Measurements from ENCODE around the gene CFAP68.

CFAP68 gene

GRCh38 chr11:111886032-111886431 is 6.7 kb downstream of the CFAP68 start:
- no peak overlapping the region for H3K27ac ChIP-seq
- TF ChIP-seq CTCF (IDR thresholded peaks at IDR 0.05), result no peak
- H2AFZ ChIP-seq, result no peak overlapping the region
- no peak overlapping the region for H3K4me3 ChIP-seq (ENCODE audit: low read depth, low read length)
- H3K9ac ChIP-seq, result no peak overlapping the region
- H3K9me3 ChIP-seq (ENCODE audit: control insufficient read depth, low read length), result no peaks in the 10 kb centered on the region
- H3K36me3 ChIP-seq (ENCODE audit: control insufficient read depth, insufficient read depth, low read length), result no peaks in the 10 kb centered on the region
- H3K4me2 ChIP-seq (ENCODE audit: low read length), result no peak overlapping the region
- no peaks in the 10 kb centered on the region for H3K79me2 ChIP-seq
- no peaks in the 10 kb centered on the region for H3K4me1 ChIP-seq
- H3K27me3 ChIP-seq (ENCODE audit: control insufficient read depth, insufficient read depth, low read length), result no peaks in the 10 kb centered on the region

- Histone ChIP-seq H3K27ac (no peak overlapping the region), H3K4me1 (no peaks in the 10 kb centered on the region), H3K4me2 (ENCODE audit: low read length) (no peak overlapping the region), H3K4me3 (ENCODE audit: low read depth, low read length) (no peak overlapping the region), H2AFZ (no peak overlapping the region), H3K9me3 (ENCODE audit: control insufficient read depth, low read length) (no peaks in the 10 kb centered on the region), H3K9ac (no peak overlapping the region), H3K27me3 (ENCODE audit: control insufficient read depth, insufficient read depth, low read length) (no peaks in the 10 kb centered on the region), H3K79me2 (no peaks in the 10 kb centered on the region), H3K36me3 (ENCODE audit: control insufficient read depth, insufficient read depth, low read length) (no peaks in the 10 kb centered on the region)
- TF ChIP-seq CTCF (IDR thresholded peaks at IDR 0.05), result no peak
Measured at GRCh38 chr11:111886844-111887243, 7.5 kb downstream of the CFAP68 start.

- no peak overlapping the region for H2AFZ ChIP-seq
- no peaks in the 10 kb centered on the region for H3K79me2 ChIP-seq
- H3K9me3 ChIP-seq (ENCODE audit: control insufficient read depth, low read length), result no peaks in the 10 kb centered on the region
- H3K4me1 ChIP-seq, result peaks cover 9% of the 10 kb centered on the region
- no peak overlapping the region for H3K9ac ChIP-seq
- no peak for TF ChIP-seq CTCF (IDR thresholded peaks at IDR 0.05)
- no peak overlapping the region for H3K4me2 ChIP-seq (ENCODE audit: low read length)
- no peaks in the 10 kb centered on the region for H3K27me3 ChIP-seq (ENCODE audit: control insufficient read depth, insufficient read depth, low read length)
- no peak overlapping the region for H3K27ac ChIP-seq
- no peak overlapping the region for H3K4me3 ChIP-seq (ENCODE audit: low read depth, low read length)
- H3K36me3 ChIP-seq (ENCODE audit: control insufficient read depth, insufficient read depth, low read length), result no peaks in the 10 kb centered on the region
Measured at GRCh38 chr11:111905411-111905810, 26.1 kb downstream of the CFAP68 start.

GRCh38 chr11:111906680-111907079 is 27.3 kb downstream of the CFAP68 start:
- peak overlapping the region; percentile 31 for H2AFZ ChIP-seq
- H3K4me3 ChIP-seq (ENCODE audit: low read depth, low read length), result no peak overlapping the region
- H3K27me3 ChIP-seq (ENCODE audit: control insufficient read depth, insufficient read depth, low read length), result no peaks in the 10 kb centered on the region
- no peaks in the 10 kb centered on the region for H3K9me3 ChIP-seq (ENCODE audit: control insufficient read depth, low read length)
- H3K27ac ChIP-seq, result peak overlapping the region; percentile 56
- H3K4me2 ChIP-seq (ENCODE audit: low read length), result peak overlapping the region; percentile 26
- no peaks in the 10 kb centered on the region for H3K36me3 ChIP-seq (ENCODE audit: control insufficient read depth, insufficient read depth, low read length)
- H3K4me1 ChIP-seq, result peaks cover 21% of the 10 kb centered on the region
- H3K79me2 ChIP-seq, result no peaks in the 10 kb centered on the region
- no peak overlapping the region for H3K9ac ChIP-seq
- no peak for TF ChIP-seq CTCF (IDR thresholded peaks at IDR 0.05)

- Histone ChIP-seq H3K4me1 (peaks cover 26% of the 10 kb centered on the region), H3K27me3 (ENCODE audit: control insufficient read depth, insufficient read depth, low read length) (no peaks in the 10 kb centered on the region), H3K4me3 (ENCODE audit: low read depth, low read length) (no peak overlapping the region), H3K9ac (no peak overlapping the region), H2AFZ (peak overlapping the region; percentile 79), H3K27ac (peak overlapping the region; percentile 49), H3K79me2 (no peaks in the 10 kb centered on the region), H3K4me2 (ENCODE audit: low read length) (no peak overlapping the region), H3K36me3 (ENCODE audit: control insufficient read depth, insufficient read depth, low read length) (no peaks in the 10 kb centered on the region), H3K9me3 (ENCODE audit: control insufficient read depth, low read length) (no peaks in the 10 kb centered on the region)
- TF ChIP-seq CTCF (IDR thresholded peaks at IDR 0.05), result no peak
Measured at GRCh38 chr11:111908639-111909305, 29.4 kb downstream of the CFAP68 start.

All from parathyroid adenoma (tissue), 2 donors.